ENCODE results near the gene PI4K2A.
A peak's percentile ranks its signal among the peaks of the same experiment; 100 is the strongest.

The PI4K2A gene

DNA sequence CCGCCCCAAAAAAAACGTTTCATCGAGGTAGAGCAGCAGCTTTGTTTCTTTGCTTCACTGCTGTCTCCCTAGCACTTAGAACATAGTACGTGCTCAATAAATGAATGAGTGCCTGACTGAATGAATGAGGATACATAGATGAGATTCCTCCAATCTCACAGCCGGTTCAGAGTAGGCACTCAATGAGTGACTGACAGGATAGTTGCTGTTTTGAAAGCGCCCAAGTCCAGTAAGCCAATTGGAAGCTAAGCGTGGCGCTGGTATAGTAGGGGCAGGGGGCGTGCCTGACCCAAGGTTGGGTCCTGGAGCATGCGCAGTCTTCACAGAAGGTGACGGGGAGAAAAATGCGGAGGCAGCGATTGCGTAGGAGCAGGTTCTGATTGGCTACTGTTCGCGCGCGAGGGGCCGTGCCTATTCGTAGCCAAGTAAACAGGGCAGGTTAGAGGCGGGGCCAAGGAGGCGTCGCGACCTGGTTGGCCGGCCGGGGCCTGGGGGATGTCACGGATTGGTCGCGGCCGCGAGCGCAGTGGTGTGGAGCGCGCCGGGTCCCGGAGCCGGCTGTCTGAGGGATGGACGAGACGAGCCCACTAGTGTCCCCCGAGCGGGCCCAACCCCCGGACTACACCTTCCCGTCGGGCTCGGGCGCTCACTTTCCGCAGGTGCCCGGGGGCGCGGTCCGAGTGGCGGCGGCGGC lies at the start of gene PI4K2A:
Gene PI4K2A (plus strand): TSS at position 498 of the 694 bp plus-strand sequence. CDS start 72 bp downstream, at position 570.
- peak; percentile 99 for DNase-seq

DNA sequence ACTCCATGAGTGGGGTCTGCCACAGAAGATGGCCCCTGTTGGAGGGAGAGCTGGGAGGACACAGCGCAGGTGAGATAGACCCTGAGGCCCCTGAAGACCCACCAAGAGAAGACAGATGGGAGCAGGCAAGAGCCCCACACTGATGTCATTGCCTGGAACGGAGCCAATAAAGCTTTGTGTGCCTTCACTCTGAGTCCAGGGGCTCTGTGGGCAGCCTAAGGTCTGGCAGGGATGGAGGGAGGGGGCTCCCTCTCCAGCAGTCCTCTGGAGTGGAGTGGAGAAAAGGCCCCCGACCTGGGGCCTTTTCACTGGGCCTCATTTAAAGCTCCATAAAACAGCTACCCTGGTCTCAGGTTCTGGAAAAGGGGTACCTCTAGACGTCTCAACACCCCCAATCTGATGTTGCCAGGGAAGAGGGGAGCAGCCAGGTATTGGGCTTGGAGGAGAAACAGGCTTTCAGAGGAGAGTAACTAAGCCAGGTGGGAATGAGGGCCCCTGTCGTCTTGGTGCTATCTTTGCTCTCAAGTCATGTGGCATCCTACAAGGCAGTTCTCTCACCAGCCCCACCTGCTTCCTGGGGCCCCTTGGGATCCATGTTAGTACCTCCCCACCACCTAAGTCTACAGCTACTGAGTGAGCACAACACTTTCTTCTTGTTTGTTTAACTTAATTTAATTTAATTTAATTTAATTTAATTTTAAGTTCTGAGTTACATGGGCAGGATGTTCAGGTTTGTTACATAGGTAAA lies 49.5 kb upstream of the PI4K2A start:
- DNase-seq, result peak; percentile 4

DNA sequence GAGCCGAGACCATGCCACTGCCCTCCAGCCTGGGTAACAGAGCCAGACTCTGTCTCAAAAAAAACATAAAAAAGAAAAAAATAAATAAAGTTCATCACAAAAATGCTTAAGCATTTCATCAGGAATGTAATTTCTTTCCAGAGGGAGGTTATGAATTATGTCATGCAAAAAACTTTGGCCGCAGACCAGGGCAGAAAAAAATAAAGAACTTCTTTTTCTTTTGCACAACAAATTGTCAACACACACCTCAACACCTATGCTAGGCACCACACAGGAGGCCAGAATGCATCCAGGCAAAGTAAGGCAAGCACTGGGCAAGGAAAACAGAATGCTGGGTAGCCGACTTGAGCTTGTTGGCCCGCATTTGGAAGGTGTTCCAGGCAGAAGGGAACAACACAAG lies 47.0 kb upstream of the PI4K2A start:
- no peak for DNase-seq

DNA sequence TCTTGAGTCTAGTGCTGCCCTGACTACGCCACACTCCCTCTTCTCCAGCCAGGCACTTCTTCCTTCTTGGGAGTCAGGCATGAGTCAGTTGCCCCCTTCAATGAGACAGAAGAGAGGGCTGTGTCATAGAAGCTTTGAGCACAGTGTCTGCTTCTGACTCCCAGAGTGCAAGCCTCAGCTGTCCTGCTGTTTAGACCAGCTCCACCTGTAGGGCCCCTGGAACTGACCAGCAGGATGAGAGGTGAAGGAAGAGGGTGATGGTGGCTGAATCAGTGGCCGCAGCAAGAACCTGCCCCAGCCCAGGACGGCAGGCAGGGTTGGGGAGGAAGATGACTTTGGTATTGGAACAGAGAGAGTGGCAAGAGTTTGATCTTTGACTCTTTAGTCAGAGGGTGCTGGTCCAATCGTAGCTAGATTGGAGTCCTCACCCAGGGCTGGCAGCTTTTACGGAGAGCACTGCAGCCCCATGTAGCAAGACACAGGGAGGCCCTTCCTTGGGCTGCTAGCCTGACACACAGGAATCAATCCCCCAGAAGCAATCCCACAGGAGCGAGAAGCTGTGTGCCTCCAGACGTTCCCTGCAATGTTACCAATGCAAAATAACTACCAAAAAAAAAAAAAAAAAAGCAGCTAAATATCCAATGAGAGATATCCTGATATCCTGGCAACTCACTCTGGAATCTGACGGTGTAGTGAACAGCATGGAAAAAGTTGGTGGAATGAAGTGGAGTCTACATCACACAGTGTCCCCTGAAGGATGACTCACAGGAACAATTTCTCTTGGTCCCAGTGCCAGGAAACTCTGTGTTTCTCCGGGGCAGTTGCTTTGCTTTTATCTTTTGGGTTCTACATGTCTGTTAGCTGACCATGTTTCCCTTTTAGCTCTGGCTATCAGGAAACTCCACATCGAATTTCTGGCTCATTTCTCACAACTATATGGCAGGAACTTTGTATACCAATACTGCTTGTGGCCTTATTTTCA lies 44.1 kb upstream of the PI4K2A start:
- DNase-seq, result no peak

DNA sequence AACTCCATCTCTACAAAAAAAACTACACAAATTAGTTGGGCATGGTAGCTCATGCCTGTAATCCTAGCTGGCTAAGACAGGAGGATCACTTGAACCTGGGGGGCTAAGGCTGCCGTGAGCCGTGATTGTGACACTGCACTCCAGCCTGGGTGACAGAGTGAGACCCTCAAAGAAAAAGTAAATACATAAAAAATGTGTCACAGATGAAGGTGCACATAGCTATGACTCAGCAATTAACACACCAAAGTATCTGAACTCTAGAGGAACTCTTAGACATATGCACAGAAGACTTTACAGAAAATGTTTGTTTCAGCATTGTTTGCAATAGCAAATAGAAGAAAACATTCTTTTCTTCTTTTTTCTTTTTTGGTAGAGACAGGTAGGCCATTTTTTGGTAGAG lies 42.7 kb upstream of the PI4K2A start:
- DNase-seq, result no peak

DNA sequence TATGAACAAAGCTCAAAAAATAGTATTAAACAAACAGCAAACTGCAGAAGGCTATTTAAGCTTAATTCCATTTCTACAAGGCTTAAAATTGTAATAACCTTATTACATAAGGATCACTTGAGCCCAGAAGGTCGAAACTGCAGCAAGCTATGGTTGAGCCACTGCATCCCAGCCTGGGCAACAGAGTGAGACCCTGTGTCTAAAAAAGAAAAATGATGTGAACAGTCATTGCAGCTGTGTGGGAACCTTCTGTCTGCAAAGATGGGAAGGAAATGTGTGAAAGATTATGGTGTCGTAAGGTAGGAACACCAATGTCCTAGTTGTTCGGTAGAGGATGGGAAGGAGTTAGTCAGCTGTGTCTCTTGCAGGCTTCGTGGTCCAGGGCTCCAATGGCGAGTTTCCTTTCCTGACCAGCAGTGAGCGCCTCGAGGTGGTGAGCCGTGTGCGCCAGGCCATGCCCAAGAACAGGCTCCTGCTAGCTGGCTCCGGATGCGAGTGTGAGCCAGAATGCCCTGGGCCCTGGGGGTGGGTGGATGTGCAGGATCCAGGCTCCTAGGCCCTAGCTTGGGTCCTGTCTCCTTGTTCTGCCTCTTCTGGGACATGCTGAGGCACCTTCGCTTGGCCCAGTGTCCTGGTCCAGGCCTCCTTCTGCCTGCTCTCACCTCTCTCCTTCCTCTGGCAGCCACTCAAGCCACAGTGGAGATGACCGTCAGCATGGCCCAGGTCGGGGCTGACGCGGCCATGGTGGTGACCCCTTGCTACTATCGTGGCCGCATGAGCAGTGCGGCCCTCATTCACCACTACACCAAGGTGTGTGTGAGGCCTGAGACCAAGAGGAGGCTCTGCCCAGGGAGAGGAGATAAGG lies 41.8 kb upstream of the PI4K2A start:
- DNase-seq, result no peak

DNA sequence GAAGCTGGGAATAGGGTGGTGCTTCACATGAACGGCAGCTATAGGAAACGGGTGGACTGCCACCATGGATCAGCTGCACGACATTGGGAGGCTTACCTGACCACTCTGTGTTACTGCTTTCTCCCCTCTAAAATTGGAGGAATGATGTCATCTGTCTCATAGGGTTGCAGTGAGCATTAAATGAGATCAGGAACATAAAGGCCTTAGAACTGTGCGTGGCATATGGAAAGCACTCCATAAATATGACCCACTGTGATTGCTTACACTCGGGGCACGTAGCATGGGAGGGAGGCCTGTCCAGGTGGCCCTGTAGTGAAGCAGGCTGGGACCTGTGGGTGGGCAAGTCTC lies 41.2 kb upstream of the PI4K2A start:
- no peak for DNase-seq

DNA sequence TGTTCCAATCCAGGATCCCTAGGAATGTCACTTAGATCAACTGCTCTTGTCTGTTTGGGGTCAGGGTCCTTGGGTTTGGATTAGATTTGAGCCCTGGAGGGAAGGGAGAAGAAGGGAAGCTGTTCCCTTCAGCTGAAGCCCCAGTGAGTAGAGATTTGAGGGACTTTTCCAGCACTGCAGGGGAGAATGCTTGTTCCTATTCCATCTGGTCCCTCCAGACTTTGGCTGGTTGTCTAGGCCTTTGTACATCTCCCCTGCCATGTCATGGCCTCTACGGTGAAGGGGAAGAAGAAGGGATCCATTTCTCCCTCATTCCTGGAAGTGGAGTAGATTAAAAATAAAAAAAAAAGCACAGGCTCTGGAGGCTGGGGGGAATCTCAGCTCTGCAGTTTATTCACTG lies 39.9 kb upstream of the PI4K2A start:
- no peak for DNase-seq

DNA sequence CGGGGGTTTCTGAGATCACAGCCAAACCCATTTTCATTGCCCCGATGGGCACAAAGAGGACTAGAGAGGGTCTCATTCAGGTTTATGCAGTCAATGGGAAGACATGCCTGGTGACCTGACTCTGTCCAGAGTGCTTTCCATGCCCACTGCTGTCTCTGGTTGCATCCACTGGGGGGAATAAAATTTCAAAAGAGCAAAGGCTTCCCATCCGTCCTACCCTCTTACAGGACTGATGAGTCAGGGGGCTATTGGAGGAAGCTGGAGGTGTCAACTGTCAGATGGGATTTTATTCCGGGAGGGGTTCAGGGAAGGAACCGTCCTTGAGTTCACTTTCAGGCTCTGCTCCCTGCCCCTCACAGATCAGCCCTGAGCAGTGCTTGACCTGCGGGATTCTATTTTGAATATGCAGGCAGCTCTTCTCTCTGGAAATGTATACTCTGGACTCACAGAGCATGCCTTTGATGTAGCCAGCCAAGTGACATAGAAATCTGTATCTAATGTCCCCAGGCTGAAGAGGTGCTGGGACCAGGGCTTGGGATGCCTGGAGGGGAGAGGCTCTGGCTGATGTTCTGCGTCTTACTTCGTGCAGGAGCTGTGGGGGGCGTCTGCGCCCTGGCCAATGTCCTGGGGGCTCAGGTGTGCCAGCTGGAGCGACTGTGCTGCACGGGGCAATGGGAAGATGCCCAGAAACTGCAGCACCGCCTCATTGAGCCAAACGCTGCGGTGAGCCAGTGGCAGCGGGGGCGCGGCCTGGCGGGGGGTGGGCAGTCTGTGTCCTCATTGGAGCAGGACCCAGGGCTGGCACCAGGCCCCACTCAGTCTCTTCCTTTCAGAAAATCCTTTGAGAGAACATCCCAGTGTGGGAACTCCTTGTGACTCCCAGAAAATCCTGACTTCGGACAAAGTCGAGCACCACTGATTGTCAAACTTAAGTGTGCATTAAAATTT lies 38.9 kb upstream of the PI4K2A start:
- no peak for DNase-seq

DNA sequence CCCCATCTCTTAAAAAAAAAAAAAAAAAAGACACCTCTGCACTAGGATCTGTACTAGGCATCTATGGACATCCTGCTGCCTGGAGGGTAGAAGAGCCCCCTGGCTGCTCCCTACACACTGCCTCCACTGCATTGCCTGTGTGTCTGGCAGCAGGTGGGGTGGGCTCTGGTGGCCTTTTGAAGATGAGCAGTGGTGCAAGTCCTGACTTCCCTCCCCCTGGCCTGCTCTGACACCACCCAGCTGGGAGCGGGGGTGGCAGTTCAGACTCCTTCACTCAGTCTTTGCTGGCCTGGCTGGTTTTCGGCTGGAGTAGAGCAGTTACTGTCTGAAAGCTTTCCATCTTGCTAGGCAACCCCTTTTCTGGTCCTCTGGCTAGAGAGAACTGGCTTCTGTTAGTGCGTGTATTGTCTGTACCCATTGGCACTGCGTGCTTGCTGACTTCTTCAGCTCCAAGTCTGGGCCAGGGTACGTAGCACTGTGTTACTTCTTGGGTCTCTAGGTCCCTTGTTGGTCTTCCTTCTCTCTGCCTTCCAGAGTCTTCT lies 33.3 kb upstream of the PI4K2A start:
- DNase-seq, result no peak

DNA sequence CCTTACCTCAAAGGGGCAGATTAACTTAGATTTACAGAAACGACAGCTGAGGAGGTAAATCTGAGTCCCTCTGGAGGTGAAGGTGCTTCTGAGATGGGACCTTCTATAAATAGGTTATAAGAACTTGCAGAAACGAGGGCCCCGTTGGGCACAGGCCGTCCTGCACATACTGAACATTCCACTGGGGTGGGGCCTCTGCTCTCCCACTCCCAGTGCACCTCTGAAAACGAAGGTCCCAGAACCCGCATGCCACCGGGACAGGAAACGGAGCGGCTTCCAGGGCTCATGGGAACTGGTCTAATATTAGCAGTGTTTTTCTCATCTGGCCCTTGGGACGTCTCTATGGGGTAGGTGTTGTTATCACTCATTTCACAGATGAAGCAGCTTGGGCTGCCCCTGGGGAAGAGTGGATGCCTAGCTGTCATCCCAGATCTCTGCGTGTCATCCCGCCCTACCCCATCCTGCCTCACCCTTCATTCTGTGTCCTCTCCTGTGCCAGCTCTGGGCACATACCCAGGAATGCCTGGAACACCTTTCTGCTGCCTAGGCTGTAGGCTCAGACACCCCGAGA lies 31.4 kb upstream of the PI4K2A start:
- no peak for DNase-seq

DNA sequence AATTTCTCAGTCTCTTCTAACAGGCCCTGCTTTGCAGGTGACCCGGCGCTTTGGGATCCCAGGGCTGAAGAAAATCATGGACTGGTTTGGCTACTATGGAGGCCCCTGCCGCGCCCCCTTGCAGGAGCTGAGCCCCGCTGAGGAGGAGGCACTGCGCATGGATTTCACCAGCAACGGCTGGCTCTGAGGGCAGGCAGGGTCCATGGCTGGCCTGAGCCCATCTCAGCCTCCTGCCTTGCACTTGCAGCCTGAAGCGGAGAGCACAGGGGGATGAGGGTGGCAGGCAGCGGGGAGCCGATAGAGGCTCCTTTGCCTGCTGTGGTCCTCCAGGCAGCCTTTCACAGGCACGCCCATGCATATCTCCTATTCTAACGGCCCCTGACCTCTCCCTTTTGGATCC lies 29.0 kb upstream of the PI4K2A start:
- no peak for DNase-seq

DNA sequence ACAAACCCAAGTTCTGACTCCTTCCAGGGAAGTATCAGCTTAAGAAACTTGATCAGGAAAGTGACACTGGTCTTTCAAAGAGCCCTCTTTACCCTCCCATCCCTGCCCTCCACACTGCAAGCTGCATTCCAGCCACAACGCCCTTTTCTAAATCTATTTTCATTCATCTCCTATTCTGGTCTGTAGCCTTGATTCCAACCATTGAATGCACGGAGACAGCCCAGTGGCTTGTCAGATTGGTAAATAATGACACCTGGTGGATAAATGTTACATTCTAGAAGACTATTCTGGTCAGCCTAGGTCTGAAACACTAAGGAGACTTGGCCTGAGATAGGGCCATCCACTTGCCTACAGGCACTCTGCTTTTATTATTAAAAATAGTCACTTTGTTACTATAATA lies 28.1 kb upstream of the PI4K2A start:
- no peak for DNase-seq

DNA sequence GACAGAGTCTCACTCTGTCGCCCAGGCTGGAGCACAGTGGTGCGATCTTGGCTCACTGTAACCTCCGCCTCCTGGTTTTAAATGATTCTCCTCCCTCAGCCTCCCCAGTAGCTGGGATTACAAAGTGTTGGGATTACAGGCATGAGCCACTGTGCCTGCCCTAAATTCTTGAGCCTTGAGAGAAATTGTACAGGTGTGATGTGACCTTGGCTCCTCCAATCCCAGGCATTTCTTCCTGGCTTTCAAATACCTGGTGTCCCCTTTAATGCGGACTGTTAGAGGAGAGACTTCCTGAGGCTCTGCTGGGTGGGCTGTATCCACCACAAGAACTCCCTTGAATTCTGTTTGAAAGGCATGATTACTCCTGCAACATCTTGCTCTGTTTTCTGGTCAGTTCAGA lies 22.2 kb upstream of the PI4K2A start:
- no peak for DNase-seq

DNA sequence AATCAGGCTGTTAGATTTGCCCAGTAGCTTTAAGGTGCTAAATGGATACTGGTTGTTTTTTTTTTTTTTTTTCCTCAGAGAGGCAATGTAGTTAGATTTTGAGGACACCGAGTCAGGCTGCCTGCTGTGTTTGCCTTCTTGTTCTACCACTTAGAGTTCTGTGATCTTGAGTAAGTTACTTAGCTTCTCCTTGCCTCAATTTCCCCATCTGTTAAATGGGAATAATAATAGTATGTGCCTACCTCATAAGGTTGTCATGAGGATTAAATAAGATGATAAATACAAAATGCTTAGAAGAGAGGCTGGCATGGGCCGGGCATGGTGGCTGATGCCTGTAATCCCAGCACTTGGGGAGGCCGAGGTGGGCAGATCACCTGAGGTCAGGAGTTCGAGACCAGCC lies 21.7 kb upstream of the PI4K2A start:
- no peak for DNase-seq

DNA sequence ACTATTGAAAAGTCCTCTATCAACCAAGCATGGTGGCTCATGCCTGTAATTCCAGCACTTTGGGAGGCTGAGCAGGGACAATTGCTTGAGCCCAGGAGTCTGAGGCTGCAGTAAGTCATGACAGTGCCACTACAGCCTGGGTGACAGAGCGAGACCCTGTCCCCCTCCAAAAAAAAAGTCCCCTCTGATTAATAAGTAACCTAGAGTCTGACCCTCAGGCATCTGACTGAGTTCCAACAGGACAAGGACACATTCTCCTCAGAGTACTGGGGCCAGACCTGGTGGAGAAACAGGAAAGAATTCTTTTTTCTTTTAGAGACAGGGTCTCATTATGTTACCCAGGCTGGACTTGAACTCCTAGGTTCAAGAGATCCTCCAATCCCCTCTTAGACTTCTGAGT lies 17.2 kb upstream of the PI4K2A start:
- no peak for DNase-seq

DNA sequence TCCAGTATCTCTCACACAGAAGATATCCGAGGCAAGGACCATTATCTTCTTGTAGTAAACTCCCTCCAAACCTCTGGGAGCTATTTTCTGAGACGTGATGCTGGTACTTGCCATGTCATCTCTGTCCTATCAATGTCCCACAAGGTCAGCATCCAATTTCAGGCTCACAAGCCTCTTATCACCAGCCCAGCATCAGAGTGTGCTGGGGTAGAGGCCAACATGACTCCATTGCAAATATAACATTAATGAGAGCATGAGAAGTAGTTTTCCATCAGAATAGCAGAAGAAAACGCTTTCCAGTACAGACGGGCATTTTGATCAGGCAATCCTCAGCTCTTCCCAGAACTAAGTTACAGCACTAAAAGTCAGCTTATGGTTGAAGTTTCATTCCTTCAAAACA lies 12.7 kb upstream of the PI4K2A start:
- DNase-seq, result no peak

DNA sequence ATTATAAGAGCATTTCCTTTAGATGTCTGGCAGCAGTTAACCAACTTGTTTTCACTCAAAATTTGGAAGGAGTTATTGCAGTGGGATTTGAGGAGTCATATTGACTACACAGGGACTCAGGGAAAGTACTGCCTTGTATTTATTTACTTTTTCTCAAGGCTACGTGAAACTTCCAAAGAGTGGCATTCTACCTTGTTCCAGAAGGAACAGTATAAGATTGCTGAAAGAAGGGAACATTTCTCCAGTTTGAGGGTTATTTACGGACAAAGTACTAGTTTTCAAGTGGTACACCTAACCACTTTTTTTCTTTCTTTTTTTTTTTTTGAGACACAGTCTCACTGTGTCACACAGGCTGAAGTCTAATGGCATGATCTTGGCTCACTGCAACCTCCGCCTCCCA lies 12.2 kb upstream of the PI4K2A start:
- DNase-seq, result no peak

DNA sequence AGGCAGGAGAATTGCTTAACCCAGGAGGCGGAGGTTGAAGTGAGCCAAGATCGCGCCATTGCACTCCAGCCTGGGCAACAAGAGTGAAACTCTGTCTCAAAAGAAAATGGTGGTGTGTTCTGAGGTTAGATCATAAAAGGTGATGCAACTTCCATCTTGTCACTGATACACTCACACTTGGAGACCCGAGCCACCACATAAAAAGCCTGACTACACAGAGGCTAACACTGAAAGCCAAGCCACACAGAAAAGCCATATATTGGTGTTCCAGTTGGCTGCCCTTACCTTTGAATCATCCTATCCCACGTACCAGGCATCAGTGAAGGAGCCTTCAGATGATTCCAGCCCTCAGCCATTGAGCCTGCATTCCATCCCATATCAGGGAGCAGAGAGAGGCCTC lies 11.2 kb upstream of the PI4K2A start:
- DNase-seq, result no peak

DNA sequence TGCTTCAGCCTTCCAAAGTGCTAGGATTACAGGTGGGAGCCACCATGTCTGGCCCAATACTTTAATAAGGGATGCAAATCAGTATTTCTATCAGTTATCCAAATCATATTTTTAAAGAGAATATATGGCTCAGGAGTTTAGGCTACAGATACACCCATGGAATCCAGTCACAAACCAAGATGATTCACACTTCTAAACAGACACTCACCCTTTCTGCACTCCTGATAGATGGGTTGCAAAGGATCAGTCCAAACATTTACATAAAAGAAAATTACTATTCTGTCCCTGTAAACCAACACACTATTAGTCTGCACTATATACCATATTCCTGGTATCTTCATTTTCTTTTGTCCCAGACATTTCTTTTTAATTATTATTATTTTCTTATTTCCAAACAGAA lies 9.4 kb upstream of the PI4K2A start:
- DNase-seq, result no peak
